ENCODE results near the gene EIF2AK2.

Gene EIF2AK2

DNA sequence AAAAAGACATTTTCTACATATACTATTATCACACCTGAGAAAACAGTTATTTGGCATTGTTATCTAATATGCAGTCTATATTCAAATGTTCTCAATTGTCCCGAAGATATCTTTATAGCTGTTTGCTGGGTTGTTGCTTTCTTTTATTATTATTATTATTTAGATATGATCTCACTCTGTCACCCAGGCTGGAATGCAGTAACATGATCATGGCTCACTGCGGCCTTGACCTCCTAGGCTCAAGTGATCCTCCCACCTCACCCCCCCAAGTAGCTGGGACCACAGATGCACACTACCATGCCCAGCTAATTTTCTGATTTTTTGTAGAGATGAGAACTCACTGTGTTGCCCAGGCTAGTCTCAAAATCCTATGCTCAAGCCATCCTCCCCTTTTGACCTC is 52.6 kb downstream of the EIF2AK2 start:
- no peaks in the 10 kb centered on the region for H3K36me3 ChIP-seq (ENCODE audit: control insufficient read depth, insufficient read depth, low read length)
- H3K9me3 ChIP-seq (ENCODE audit: control insufficient read depth, low read length), result no peaks in the 10 kb centered on the region
- no peaks in the 10 kb centered on the region for H3K4me1 ChIP-seq (ENCODE audit: control insufficient read depth, insufficient read depth, low read length)
- no peak overlapping the region for H3K4me3 ChIP-seq (ENCODE audit: insufficient read depth, low read depth, low read length)
- no peaks in the 10 kb centered on the region for H3K27me3 ChIP-seq (ENCODE audit: control insufficient read depth, insufficient read depth, low read length, poor library complexity, severe bottlenecking)
- WGBS, 2 experiments, result 84 to 86% methylated on average over 1 of the region's 2 CpGs
- no peak overlapping the region for H3K27ac ChIP-seq (ENCODE audit: insufficient read depth, low read depth, low read length, poor library complexity, severe bottlenecking)

DNA sequence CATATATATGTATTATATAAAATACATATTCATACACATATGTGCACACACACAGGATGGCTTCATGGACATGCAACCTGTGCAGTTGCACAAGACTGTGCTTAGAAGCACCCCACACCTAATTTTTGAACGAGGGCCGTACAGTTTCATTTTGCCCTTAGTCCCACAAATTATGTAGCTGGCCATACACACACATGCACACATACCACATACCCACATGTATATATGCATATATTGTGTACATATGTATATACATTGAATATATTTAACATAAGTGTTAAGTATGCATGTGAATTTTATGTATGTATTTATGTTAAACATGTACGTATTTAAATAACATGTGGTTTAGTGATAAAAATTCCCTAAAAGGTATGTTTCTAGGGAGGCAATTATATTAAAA is 54.2 kb downstream of the EIF2AK2 start:
- Histone ChIP-seq H3K36me3 (ENCODE audit: control insufficient read depth, insufficient read depth, low read length) (no peaks in the 10 kb centered on the region), H3K4me3 (ENCODE audit: insufficient read depth, low read depth, low read length) (no peak overlapping the region), H3K27ac (ENCODE audit: insufficient read depth, low read depth, low read length, poor library complexity, severe bottlenecking) (no peak overlapping the region), H3K9me3 (ENCODE audit: control insufficient read depth, low read length) (no peaks in the 10 kb centered on the region), H3K4me1 (ENCODE audit: control insufficient read depth, insufficient read depth, low read length) (no peaks in the 10 kb centered on the region), H3K27me3 (ENCODE audit: control insufficient read depth, insufficient read depth, low read length, poor library complexity, severe bottlenecking) (no peaks in the 10 kb centered on the region)
- WGBS, 2 experiments, result 91 to 97% methylated on average over 3 of the region's 3 CpGs

DNA sequence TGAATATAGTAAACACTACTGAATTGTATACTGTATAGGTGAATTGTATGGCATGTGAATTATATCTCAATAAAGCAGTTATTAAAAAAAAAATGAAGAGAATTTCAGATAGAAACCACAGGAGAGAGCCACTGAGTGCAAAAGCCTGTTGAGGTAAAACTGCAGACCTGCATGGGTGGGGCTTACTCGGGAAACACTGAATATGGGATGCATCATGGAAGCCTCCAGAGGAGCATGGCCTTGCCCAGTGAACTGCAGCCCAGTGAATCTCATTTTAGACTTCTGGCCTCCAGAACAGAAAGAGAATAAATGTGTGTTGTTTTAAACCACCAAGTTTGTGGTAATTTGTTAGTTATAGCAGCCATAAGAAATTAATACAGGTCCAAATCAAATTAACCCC is 56.7 kb downstream of the EIF2AK2 start:
- Histone ChIP-seq H3K27ac (ENCODE audit: insufficient read depth, low read depth, low read length, poor library complexity, severe bottlenecking) (no peak overlapping the region), H3K4me1 (ENCODE audit: control insufficient read depth, insufficient read depth, low read length) (no peaks in the 10 kb centered on the region), H3K4me3 (ENCODE audit: insufficient read depth, low read depth, low read length) (no peak overlapping the region), H3K9me3 (ENCODE audit: control insufficient read depth, low read length) (no peaks in the 10 kb centered on the region), H3K36me3 (ENCODE audit: control insufficient read depth, insufficient read depth, low read length) (peaks cover under 1% of the 10 kb centered on the region), H3K27me3 (ENCODE audit: control insufficient read depth, insufficient read depth, low read length, poor library complexity, severe bottlenecking) (no peaks in the 10 kb centered on the region)
- WGBS, 2 experiments, result 75 to 81% methylated on average over 1 of the region's 1 CpG

DNA sequence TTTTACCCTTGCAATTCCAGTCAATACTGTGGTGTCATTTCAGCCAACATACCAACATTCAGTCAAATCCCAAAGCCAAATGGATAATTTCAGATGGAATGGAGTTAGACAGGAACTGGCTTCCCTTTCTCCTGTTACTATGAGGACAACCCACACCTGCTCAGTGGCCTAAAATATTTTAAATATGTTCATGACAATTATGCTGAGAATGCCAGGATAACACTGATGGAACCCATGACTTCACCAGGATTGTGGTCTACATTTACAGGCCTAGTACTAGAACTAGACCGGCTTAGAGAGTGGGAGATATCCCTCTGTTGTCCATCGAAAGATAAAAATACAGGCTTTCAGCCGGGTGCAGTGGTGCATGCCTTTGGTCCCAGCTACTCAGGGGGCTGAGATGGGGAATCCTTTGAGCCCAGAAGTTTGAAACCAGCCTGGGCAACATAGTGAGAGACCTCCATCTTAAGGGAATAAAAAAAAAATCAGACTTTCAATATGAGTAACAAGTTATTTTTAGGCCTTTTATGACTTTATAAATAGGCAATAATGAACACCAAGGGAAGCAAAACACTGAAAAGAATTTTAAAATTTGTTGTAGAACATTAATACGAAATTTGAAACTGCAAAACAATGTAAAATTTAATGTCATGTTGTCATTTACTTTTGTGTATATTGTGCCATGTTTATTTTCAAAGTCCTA is 58.2 kb downstream of the EIF2AK2 start:
- Histone ChIP-seq H3K4me3 (ENCODE audit: insufficient read depth, low read depth, low read length) (no peak overlapping the region), H3K27ac (ENCODE audit: insufficient read depth, low read depth, low read length, poor library complexity, severe bottlenecking) (no peak overlapping the region), H3K36me3 (ENCODE audit: control insufficient read depth, insufficient read depth, low read length) (peaks cover 11% of the 10 kb centered on the region), H3K4me1 (ENCODE audit: control insufficient read depth, insufficient read depth, low read length) (no peaks in the 10 kb centered on the region), H3K27me3 (ENCODE audit: control insufficient read depth, insufficient read depth, low read length, poor library complexity, severe bottlenecking) (no peaks in the 10 kb centered on the region), H3K9me3 (ENCODE audit: control insufficient read depth, low read length) (no peaks in the 10 kb centered on the region)
- WGBS, 2 experiments, result 89 to 96% methylated on average over 3 to 4 of the region's 4 CpGs

DNA sequence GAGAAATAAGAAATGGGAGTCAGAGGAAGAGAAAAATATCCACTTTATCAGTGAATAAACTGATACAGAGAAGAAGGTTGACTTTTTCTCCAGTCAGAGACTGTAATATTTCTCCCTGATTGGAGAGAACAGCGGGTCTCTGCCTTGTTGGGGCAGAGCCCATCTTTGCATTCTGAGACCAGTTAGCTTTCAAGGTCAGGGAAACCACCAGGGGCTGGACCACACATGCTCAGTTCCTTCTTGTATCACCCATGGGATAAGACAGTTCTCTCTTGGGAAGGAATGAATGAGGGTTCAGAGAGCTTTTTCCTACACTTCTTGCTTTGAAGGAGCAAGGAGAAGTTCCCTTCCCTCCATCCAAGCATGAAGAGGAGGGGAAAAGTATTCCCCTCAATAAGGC is 60.2 kb downstream of the EIF2AK2 start:
- Histone ChIP-seq H3K4me1 (ENCODE audit: control insufficient read depth, insufficient read depth, low read length) (no peaks in the 10 kb centered on the region), H3K27ac (ENCODE audit: insufficient read depth, low read depth, low read length, poor library complexity, severe bottlenecking) (no peak overlapping the region), H3K36me3 (ENCODE audit: control insufficient read depth, insufficient read depth, low read length) (peaks cover 12% of the 10 kb centered on the region), H3K4me3 (ENCODE audit: insufficient read depth, low read depth, low read length) (no peak overlapping the region), H3K9me3 (ENCODE audit: control insufficient read depth, low read length) (no peaks in the 10 kb centered on the region), H3K27me3 (ENCODE audit: control insufficient read depth, insufficient read depth, low read length, poor library complexity, severe bottlenecking) (no peaks in the 10 kb centered on the region)
- 84 to 96% methylated on average over 1 of the region's 1 CpG for WGBS, 2 experiments

DNA sequence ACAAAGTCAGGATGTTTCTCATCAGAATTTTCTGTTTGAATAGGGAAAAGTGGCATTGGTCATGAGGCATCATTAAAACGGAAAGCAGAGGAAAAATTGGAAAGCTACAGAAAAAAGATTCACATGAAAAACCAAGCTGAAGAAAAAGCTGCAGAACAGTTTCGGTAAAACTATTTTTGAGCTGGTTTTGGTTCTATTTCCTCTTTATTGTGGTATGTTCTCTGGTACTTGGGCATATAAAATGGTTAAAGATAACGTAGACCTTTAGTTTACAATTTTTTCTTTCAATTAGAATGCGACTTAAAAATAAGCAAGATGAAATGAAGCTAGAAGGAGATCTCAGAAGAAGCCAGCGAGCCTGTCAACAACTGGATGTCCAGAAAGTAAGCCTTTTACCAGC is 64.9 kb downstream of the EIF2AK2 start:
- 95 to 96% methylated on average over 5 of the region's 5 CpGs for WGBS, 2 experiments
- Histone ChIP-seq H3K4me1 (ENCODE audit: control insufficient read depth, insufficient read depth, low read length) (no peaks in the 10 kb centered on the region), H3K4me3 (ENCODE audit: insufficient read depth, low read depth, low read length) (no peak overlapping the region), H3K27ac (ENCODE audit: insufficient read depth, low read depth, low read length, poor library complexity, severe bottlenecking) (no peak overlapping the region), H3K9me3 (ENCODE audit: control insufficient read depth, low read length) (no peaks in the 10 kb centered on the region), H3K27me3 (ENCODE audit: control insufficient read depth, insufficient read depth, low read length, poor library complexity, severe bottlenecking) (no peaks in the 10 kb centered on the region), H3K36me3 (ENCODE audit: control insufficient read depth, insufficient read depth, low read length) (peaks cover 18% of the 10 kb centered on the region)

DNA sequence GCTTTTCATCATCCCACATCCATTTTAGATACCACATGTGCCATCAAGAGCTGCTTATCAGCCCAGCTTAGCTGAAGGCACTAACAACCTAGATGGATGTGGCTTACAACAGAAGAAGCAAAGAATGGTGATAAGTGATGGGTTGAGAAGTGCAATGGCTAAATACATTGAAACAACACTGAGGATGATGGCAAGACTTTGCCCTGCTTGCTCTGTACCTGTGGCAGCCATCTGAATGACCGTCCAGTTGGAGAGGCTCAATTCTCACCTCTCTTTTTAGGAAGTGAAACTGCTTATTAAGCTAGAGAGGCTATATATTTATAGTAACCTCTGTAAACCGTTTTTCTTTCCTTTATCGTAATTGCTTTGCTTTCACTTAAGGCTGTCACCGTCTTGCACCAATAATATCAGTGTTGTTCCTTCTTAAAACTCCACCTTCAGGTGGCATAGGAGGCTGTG is 66.7 kb downstream of the EIF2AK2 start:
- no peak overlapping the region for H3K4me3 ChIP-seq (ENCODE audit: insufficient read depth, low read depth, low read length)
- no peaks in the 10 kb centered on the region for H3K27me3 ChIP-seq (ENCODE audit: control insufficient read depth, insufficient read depth, low read length, poor library complexity, severe bottlenecking)
- peaks cover 17% of the 10 kb centered on the region for H3K36me3 ChIP-seq (ENCODE audit: control insufficient read depth, insufficient read depth, low read length)
- no peaks in the 10 kb centered on the region for H3K9me3 ChIP-seq (ENCODE audit: control insufficient read depth, low read length)
- WGBS, 2 experiments, result 82 to 100% methylated on average over 4 of the region's 4 CpGs
- no peak overlapping the region for H3K27ac ChIP-seq (ENCODE audit: insufficient read depth, low read depth, low read length, poor library complexity, severe bottlenecking)
- H3K4me1 ChIP-seq (ENCODE audit: control insufficient read depth, insufficient read depth, low read length), result no peaks in the 10 kb centered on the region

DNA sequence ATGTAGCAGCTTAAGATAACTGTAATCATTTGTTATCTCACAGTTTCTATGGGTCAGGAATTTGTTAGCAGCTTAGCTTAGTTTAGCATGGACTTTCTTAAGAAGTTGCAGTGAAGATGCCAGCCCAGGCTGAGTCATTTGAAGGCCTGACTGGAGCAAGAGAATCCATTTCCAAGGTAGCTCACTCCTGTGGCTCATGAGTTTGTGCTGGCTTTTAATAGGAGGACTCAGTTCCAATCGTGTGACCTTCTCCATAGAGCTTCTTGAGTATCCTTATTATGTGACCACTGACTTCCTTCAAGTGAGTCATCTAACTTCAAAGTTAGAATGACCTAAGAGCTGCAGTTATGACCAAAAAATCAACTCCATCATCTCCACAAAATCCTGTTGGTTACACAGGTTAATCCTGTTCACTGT is 71.0 kb downstream of the EIF2AK2 start:
- H3K4me1 ChIP-seq (ENCODE audit: control insufficient read depth, insufficient read depth, low read length), result no peaks in the 10 kb centered on the region
- H3K4me3 ChIP-seq (ENCODE audit: insufficient read depth, low read depth, low read length), result no peak overlapping the region
- 88 to 95% methylated on average over 1 of the region's 1 CpG for WGBS, 2 experiments
- H3K27ac ChIP-seq (ENCODE audit: insufficient read depth, low read depth, low read length, poor library complexity, severe bottlenecking), result no peak overlapping the region
- H3K27me3 ChIP-seq (ENCODE audit: control insufficient read depth, insufficient read depth, low read length, poor library complexity, severe bottlenecking), result no peaks in the 10 kb centered on the region
- H3K9me3 ChIP-seq (ENCODE audit: control insufficient read depth, low read length), result no peaks in the 10 kb centered on the region
- peaks cover 6% of the 10 kb centered on the region for H3K36me3 ChIP-seq (ENCODE audit: control insufficient read depth, insufficient read depth, low read length)

DNA sequence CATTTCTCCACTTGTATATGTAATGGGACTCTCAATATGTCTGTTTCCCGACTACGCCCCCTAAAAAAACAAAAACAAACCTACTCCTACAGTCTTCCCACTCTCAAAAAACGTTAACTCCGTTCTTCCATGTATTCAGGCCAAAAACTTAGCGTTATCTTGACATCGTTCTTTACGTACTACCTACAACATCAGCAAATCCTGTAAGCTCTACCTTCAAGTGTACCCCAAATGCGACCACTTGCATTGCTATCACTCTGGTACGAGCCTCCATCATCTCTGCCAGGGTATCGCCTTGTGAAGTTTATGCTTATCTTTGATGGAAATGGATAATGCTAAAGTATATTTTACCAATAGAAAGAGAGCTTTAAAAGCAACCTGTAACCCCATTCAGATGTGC is 72.0 kb downstream of the EIF2AK2 start:
- Histone ChIP-seq H3K4me3 (ENCODE audit: insufficient read depth, low read depth, low read length) (peak overlapping the region; percentile 96), H3K36me3 (ENCODE audit: control insufficient read depth, insufficient read depth, low read length) (peaks cover 4% of the 10 kb centered on the region), H3K4me1 (ENCODE audit: control insufficient read depth, insufficient read depth, low read length) (no peaks in the 10 kb centered on the region), H3K27ac (ENCODE audit: insufficient read depth, low read depth, low read length, poor library complexity, severe bottlenecking) (no peak overlapping the region), H3K27me3 (ENCODE audit: control insufficient read depth, insufficient read depth, low read length, poor library complexity, severe bottlenecking) (no peaks in the 10 kb centered on the region), H3K9me3 (ENCODE audit: control insufficient read depth, low read length) (no peaks in the 10 kb centered on the region)
- WGBS, 2 experiments, result 15 to 20% methylated on average over 9 to 10 of the region's 10 CpGs

DNA sequence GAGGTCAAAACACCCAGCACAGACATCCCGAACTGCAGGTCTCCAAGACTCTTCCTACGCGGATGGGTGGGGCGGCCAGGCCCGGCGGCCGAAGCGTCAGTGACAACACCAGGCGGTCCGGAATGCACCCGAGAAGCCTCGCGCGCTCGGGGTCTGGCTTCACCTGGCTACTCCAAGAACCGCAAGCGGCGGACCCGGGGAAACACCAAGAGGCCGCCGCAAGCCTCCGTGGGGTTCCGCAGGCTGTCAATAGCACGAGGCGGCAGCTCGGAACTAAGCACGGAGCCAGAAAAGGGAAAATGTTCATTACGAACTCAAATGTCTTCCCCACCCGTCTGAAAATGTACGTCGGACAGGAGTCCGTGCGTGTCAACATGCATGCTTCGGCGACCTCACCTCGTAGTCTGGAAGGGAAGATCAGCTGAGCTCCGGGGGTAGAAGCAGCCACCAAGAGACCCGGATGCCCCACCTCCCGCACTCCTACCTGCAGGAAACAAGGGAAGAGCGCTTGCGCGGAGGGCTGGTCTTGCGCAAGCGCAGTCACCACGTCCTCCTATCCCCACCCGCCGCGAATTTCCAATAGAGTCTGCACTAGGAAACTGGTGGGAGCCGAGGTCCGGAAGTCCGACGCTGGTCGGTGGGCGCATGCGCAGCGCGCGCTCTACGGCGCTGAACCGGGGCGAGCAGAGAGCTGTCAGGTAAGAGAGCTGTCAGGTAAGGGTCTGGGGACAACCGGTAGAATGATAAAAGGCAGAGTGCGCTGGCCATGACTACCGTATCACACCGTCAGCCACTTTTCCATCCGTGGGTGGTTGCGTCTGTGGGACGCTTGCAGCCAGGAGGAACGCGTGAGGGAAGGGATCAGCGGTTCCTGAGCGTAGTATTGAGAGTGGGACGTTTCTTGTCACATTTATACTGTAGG is 72.6 kb downstream of the EIF2AK2 start, which contains the start of the genes GPATCH11 and HEATR5B:
TSS of gene GPATCH11 (plus strand) at position 646 of the 922 bp plus-strand sequence. CDS start 3,864 bp downstream, outside the sequence.
TSS of gene HEATR5B (minus strand) at position 500 of the 922 bp plus-strand sequence. CDS start 958 bp downstream, outside the sequence.
- Histone ChIP-seq H3K27ac (ENCODE audit: insufficient read depth, low read depth, low read length, poor library complexity, severe bottlenecking) (no peak within 1 kb of the TSS), H3K36me3 (ENCODE audit: control insufficient read depth, insufficient read depth, low read length) (no peaks in the 10 kb centered on the region), H3K27me3 (ENCODE audit: control insufficient read depth, insufficient read depth, low read length, poor library complexity, severe bottlenecking) (no peaks in the 10 kb centered on the region), H3K4me3 (ENCODE audit: insufficient read depth, low read depth, low read length) (peak within 1 kb of the TSS; percentile 96), H3K4me1 (ENCODE audit: control insufficient read depth, insufficient read depth, low read length) (no peaks in the 10 kb centered on the region), H3K9me3 (ENCODE audit: control insufficient read depth, low read length) (no peaks in the 10 kb centered on the region)
- 0% methylated on average over 72 to 74 of the region's 74 CpGs for WGBS, 2 experiments
